OCI-LY1 (cell line): ENCODE results near the gene PDSS1.
A peak's percentile ranks its signal among the peaks of the same experiment; 100 is the strongest.
"Not testable (repeated sequence)": the region's sequence is repeated elsewhere in the genome, so short reads cannot be mapped to it uniquely, and the experiment has no call there.

Source experiments
- H2AFZ ChIP-seq: fragments of 200-600 bp; sonication (generic), shearing (Covaris generic); 2 replicates; pipeline ENCODE4 v1.6.0; 2014; ENCODE audit warnings: antibody characterized with exemption, mild to moderate bottlenecking, low read length
- H3F3A ChIP-seq: fragments of 200-600 bp; sonication (generic), shearing (Covaris generic); 2 replicates; pipeline ENCODE4 v1.6.0; 2014; ENCODE audit warnings: mild to moderate bottlenecking, antibody characterized with exemption, low read length, moderate library complexity; ENCODE audit not compliant: insufficient read depth
- H3K27ac ChIP-seq: fragments of 200-600 bp; sonication (generic); 2 replicates; pipeline ENCODE4 v1.5.1; 2014; ENCODE audit warnings: low read length, mixed run types, mild to moderate bottlenecking, low read depth; ENCODE audit not compliant: poor library complexity, severe bottlenecking
- H3K27me3 ChIP-seq: fragments of 200-600 bp; sonication (generic); 2 replicates; pipeline ENCODE4 v1.6.0; 2014; ENCODE audit warnings: antibody characterized with exemption, mild to moderate bottlenecking, low read length, moderate library complexity; ENCODE audit not compliant: insufficient read depth
- H3K36me3 ChIP-seq: fragments of 200-600 bp; sonication (generic); 2 replicates; pipeline ENCODE4 v1.6.1; 2014; ENCODE audit warnings: mild to moderate bottlenecking, antibody characterized with exemption, low read length, moderate library complexity, mixed read lengths; ENCODE audit not compliant: insufficient read depth
- H3K4me1 ChIP-seq: fragments of 200-600 bp; sonication (generic); 2 replicates; pipeline ENCODE4 v1.5.1; 2014; ENCODE audit warnings: mild to moderate bottlenecking, low read length, moderate library complexity; ENCODE audit not compliant: insufficient read depth, severe bottlenecking
- H3K4me2 ChIP-seq: fragments of 200-600 bp; sonication (generic), shearing (Covaris generic); 2 replicates; pipeline ENCODE4 v1.6.1; 2014; ENCODE audit warnings: low read length
- H3K4me3 ChIP-seq: fragments of 200-600 bp; sonication (generic); 2 replicates; pipeline ENCODE4 v1.5.1; 2014; ENCODE audit warnings: low read length, low read depth, mild to moderate bottlenecking, mixed read lengths; ENCODE audit not compliant: poor library complexity, severe bottlenecking
- H3K79me2 ChIP-seq: fragments of 200-600 bp; shearing (Covaris generic); 2 replicates; pipeline ENCODE4 v1.6.1; 2016; ENCODE audit warnings: mixed run types, low read length, mixed read lengths; ENCODE audit not compliant: insufficient read depth
- H3K9ac ChIP-seq: fragments of 200-600 bp; sonication (generic), shearing (Covaris generic); 2 replicates; pipeline ENCODE4 v1.6.1; 2014; ENCODE audit warnings: mild to moderate bottlenecking, low read length, mixed read lengths
- H3K9me2 ChIP-seq: fragments of 200-600 bp; sonication (generic), shearing (Covaris generic); 2 replicates; pipeline ENCODE4 v1.6.1; 2014; ENCODE audit warnings: low read depth, mild to moderate bottlenecking, low read length, mixed read lengths
- H3K9me3 ChIP-seq: fragments of 200-600 bp; shearing (Covaris generic); 2 replicates; pipeline ENCODE4 v1.6.1; 2014; ENCODE audit warnings: low read length, mixed read lengths
- H4K20me1 ChIP-seq: fragments of 200-600 bp; sonication (generic), shearing (Covaris generic); 2 replicates; pipeline ENCODE4 v1.6.0; 2016; ENCODE audit warnings: mild to moderate bottlenecking, low read length; ENCODE audit not compliant: insufficient read depth
- EZH2 ChIP-seq: fragments of 200-600 bp; sonication (generic), shearing (Covaris generic); IDR thresholded peaks from 2 replicates; pipeline ENCODE4 v1.8.0; 2017; ENCODE audit warnings: borderline replicate concordance, mixed run types, mild to moderate bottlenecking, antibody characterized with exemption, low read length, moderate library complexity, mixed read lengths
- TF ChIP-seq, protein P1 (sequence below): fragments of 200-600 bp; sonication (generic), shearing (Covaris generic); IDR thresholded peaks from 2 replicates; pipeline ENCODE4 v1.5.1; 2017; ENCODE audit warnings: mild to moderate bottlenecking, antibody characterized with exemption, low read length, moderate library complexity, mixed read lengths

Gene PDSS1

DNA sequence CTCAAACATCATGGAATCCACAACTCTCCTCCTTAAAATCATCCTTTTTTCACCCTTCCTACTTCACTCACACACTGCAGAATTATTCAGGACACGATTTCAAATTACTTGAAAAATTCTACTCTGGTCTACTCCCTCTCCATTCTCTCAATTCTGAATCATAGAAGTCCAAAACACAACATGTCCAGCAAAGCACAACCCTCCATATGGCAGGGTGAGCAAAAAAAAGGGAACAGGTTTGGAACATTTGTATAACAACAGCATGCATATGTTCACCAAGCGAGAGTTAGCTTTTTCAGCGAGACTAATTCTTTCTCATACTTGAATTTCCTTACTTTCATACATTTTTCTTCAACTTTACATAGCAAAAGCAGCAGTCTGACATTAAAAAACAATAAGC lies 89.9 kb downstream of the PDSS1 start:
- Histone ChIP-seq H3K27me3 (no peaks in the 10 kb centered on the region), H3K9ac (no peak overlapping the region), H3K79me2 (peaks cover 81% of the 10 kb centered on the region), H3K9me3 (0 out of 2 replicates have a peak, but pooled peaks cover 5% of the 10 kb centered on the region), H3K4me1 (peaks cover 64% of the 10 kb centered on the region), H2AFZ (no peak overlapping the region), H3K36me3 (peaks cover 44% of the 10 kb centered on the region), H3K4me2 (no peak overlapping the region), H4K20me1 (no peaks in the 10 kb centered on the region), H3K9me2 (no peaks in the 10 kb centered on the region), H3K27ac (peak overlapping the region; percentile 26), H3F3A (no peaks in the 10 kb centered on the region), H3K4me3 (no peak overlapping the region)
- TF ChIP-seq EZH2, result no peak
- TF ChIP-seq, protein P1, sequence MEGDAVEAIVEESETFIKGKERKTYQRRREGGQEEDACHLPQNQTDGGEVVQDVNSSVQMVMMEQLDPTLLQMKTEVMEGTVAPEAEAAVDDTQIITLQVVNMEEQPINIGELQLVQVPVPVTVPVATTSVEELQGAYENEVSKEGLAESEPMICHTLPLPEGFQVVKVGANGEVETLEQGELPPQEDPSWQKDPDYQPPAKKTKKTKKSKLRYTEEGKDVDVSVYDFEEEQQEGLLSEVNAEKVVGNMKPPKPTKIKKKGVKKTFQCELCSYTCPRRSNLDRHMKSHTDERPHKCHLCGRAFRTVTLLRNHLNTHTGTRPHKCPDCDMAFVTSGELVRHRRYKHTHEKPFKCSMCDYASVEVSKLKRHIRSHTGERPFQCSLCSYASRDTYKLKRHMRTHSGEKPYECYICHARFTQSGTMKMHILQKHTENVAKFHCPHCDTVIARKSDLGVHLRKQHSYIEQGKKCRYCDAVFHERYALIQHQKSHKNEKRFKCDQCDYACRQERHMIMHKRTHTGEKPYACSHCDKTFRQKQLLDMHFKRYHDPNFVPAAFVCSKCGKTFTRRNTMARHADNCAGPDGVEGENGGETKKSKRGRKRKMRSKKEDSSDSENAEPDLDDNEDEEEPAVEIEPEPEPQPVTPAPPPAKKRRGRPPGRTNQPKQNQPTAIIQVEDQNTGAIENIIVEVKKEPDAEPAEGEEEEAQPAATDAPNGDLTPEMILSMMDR, result no peak

DNA sequence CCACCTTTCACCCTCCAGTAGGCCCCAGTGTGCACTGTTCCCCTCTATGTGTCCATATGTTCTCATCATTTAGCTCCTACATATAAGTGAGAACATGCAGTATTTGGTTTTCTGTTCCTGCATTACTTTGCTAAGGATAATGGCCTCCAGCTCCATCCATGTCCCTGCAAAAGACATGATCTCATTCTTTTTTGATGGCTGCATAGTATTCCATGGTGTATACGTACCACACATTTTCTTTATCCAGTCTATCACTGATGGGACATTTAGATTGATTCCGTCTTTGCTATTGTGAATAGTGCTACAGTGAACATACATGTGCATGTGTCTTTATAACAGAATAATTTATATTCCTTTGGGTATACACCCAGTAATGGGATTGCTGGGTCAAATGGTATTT lies 92.3 kb downstream of the PDSS1 start:
- H3K4me3 ChIP-seq, H3K9me3 ChIP-seq, H3F3A ChIP-seq, H4K20me1 ChIP-seq, H3K27me3 ChIP-seq, H3K9me2 ChIP-seq, H2AFZ ChIP-seq, H3K9ac ChIP-seq, H3K27ac ChIP-seq, H3K4me2 ChIP-seq: not testable (repeated sequence)
- Histone ChIP-seq H3K4me1 (peaks cover 53% of the 10 kb centered on the region), H3K36me3 (peaks cover 51% of the 10 kb centered on the region), H3K79me2 (peaks cover 81% of the 10 kb centered on the region)

DNA sequence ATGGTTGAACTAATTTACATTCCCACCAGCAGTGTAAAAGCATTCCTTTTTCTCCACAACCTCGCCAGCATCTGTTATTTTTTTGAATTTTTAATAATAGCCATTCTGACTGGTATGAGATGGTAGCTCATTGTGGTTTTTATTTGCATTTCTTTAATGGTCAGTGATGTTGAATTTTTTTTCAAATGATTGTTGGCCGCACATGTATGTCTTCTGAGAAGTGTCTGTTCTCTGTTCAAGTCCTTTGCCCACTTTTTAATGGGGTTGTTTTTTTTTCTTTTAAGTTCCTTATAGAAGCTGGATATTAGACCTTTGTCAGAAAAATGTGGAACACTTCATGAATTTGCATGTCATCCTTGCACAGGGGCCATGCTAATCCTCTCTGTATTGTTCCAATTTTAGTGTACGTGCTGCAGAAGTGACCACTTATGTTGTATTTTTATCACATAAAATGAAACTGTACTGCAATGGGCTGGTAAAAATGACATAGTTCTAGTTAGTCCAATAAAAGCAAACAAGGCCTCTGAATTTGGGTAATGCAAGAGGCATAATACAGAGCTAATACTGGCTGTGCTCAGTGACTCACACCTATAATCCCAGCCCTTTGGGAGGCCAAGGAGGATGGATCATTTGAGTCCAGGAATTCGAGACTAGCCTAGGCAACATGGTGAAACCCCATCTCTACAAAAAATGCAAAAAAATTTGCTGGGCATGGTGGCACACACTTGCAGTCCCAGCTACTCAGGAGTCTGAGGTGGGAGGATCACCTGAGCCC lies 92.9 kb downstream of the PDSS1 start:
- no peak overlapping the region for H3K9ac ChIP-seq
- H3K27me3 ChIP-seq, result no peaks in the 10 kb centered on the region
- H3F3A ChIP-seq, result no peaks in the 10 kb centered on the region
- H2AFZ ChIP-seq, result no peak overlapping the region
- H3K79me2 ChIP-seq, result peaks cover 84% of the 10 kb centered on the region
- no peaks in the 10 kb centered on the region for H4K20me1 ChIP-seq
- H3K9me2 ChIP-seq, result no peaks in the 10 kb centered on the region
- peaks cover 47% of the 10 kb centered on the region for H3K4me1 ChIP-seq
- peak overlapping the region; percentile 21; the same call in 1 of the 2 replicates for H3K4me2 ChIP-seq
- TF ChIP-seq EZH2, result no peak
- no peak overlapping the region for H3K4me3 ChIP-seq
- H3K9me3 ChIP-seq, result peaks cover 5% of the 10 kb centered on the region; the same call in 1 of the 2 replicates
- H3K36me3 ChIP-seq, result peaks cover 53% of the 10 kb centered on the region
- peak overlapping the region; percentile 70 for H3K27ac ChIP-seq

DNA sequence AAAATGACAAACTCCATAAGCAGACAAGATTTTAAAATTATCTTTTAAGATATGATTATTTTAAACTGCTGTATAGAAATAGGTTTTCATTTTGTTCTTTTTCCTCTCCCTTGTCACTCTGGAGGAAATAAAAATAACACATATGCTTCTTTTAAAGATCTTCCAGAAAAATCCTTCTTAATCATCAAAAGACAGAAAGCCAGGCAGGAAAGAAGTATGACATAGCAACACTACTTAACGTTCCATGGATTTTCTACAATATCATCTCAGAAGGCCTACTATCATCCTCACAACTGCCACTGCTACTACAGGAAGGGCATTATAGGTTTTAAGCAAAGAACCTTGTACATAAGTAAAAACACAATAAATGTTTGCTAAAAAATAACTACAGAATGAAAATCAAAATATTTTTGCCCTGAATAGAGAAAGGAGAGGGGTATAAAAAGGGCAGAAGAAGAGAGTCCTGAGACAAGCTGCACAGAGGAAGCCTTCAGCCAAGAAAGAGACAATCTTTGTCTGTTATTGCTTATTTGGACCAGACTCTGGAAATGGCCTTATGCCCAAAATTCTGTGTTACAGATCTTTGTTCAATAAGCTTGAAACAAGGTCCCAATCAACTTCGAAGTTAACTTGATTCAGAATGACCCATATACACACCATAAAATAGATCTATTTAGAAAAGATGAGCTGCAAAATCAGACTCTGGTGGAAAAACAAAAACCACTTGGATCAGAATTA lies 95.4 kb downstream of the PDSS1 start:
- peaks cover 15% of the 10 kb centered on the region; the same call in 1 of the 2 replicates for H3K9me3 ChIP-seq
- no peak overlapping the region for H3K4me2 ChIP-seq
- no peak overlapping the region for H3K4me3 ChIP-seq
- no peaks in the 10 kb centered on the region for H3K27me3 ChIP-seq
- no peak overlapping the region for H2AFZ ChIP-seq
- H3K79me2 ChIP-seq, result peaks cover 92% of the 10 kb centered on the region
- peak overlapping the region; percentile 26 for H3K27ac ChIP-seq
- H3F3A ChIP-seq, result no peaks in the 10 kb centered on the region
- H3K9me2 ChIP-seq, result no peaks in the 10 kb centered on the region
- H3K36me3 ChIP-seq, result peaks cover 70% of the 10 kb centered on the region
- no peak overlapping the region for H3K9ac ChIP-seq
- TF ChIP-seq, protein P1, result no peak
- peaks cover 32% of the 10 kb centered on the region for H3K4me1 ChIP-seq
- H4K20me1 ChIP-seq, result no peaks in the 10 kb centered on the region
